DND-41 (cell line): ENCODE measurements around the gene STMN1.

Experiments
- ATAC-seq: fragments of 200-7000 bp; cut with Tn5 transposase; 3 replicates; pipeline ENCODE4 v1.9.1; 2021; ENCODE audit warnings: low read depth; ENCODE audit not compliant: insufficient read depth
- DNase-seq: peaks from one replicate; pipeline ENCODE4 v3.0.0-alpha.2; 2020
- H2AFZ ChIP-seq: 2 replicates; pipeline ENCODE4 v1.6.0; 2012; ENCODE audit warnings: low read depth, low read length
- H3K27ac ChIP-seq: 2 replicates; pipeline ENCODE4 v1.5.1; 2012; ENCODE audit warnings: low read length, inconsistent platforms
- H3K27me3 ChIP-seq: fragments of 200-600 bp; sonication (generic); 2 replicates; pipeline ENCODE4 v1.6.0; 2012; ENCODE audit warnings: low read length, mild to moderate bottlenecking, inconsistent platforms; ENCODE audit not compliant: insufficient read depth, poor library complexity
- H3K36me3 ChIP-seq: 2 replicates; pipeline ENCODE4 v1.5.1; 2012; ENCODE audit warnings: low read length, inconsistent platforms; ENCODE audit not compliant: insufficient read depth
- H3K4me1 ChIP-seq: 2 replicates; pipeline ENCODE4 v1.5.1; 2012; ENCODE audit warnings: mild to moderate bottlenecking, low read length; ENCODE audit not compliant: insufficient read depth
- H3K4me2 ChIP-seq: 2 replicates; pipeline ENCODE4 v1.6.0; 2012; ENCODE audit warnings: mild to moderate bottlenecking, moderate library complexity, low read length, inconsistent platforms; ENCODE audit not compliant: insufficient read depth
- H3K4me3 ChIP-seq, 2 experiments: fragments of 200-600 bp in 1 of 2; shearing (Covaris generic) in 1 of 2; 2 replicates each; pipeline ENCODE4 v1.5.1; 2012 to 2016; ENCODE audit warnings: inconsistent platforms in 2 of 2, low read length in 2 of 2, mild to moderate bottlenecking in 2 of 2, low read depth in 1 of 2, moderate library complexity in 1 of 2
- H3K79me2 ChIP-seq: 2 replicates; pipeline ENCODE4 v1.6.0; 2012; ENCODE audit warnings: low read length, inconsistent platforms; ENCODE audit not compliant: insufficient read depth
- H3K9ac ChIP-seq: 2 replicates; pipeline ENCODE4 v1.6.0; 2012; ENCODE audit warnings: low read depth, mild to moderate bottlenecking, inconsistent platforms, low read length, moderate library complexity
- H3K9me3 ChIP-seq: 2 replicates; pipeline ENCODE4 v1.5.1; 2012; ENCODE audit warnings: low read length, moderate library complexity, mild to moderate bottlenecking, inconsistent platforms; ENCODE audit not compliant: insufficient read depth, severe bottlenecking
- H4K20me1 ChIP-seq: 2 replicates; pipeline ENCODE4 v1.6.0; 2012; ENCODE audit warnings: low read length; ENCODE audit not compliant: insufficient read depth
- EZH2 ChIP-seq: IDR thresholded peaks from 3 replicates; pipeline ENCODE4 v1.6.1; 2012; ENCODE audit warnings: borderline replicate concordance, low read depth, mild to moderate bottlenecking, moderate library complexity, low read length, inconsistent platforms; ENCODE audit not compliant: severe bottlenecking
- TF ChIP-seq, protein P1 (sequence below): IDR thresholded peaks from 2 replicates; pipeline ENCODE4 v1.5.1; 2012; ENCODE audit warnings: borderline replicate concordance, low read length, moderate library complexity, mild to moderate bottlenecking; ENCODE audit not compliant: poor library complexity, severe bottlenecking; ENCODE audit errors: extremely low read depth

The STMN1 gene

DNA sequence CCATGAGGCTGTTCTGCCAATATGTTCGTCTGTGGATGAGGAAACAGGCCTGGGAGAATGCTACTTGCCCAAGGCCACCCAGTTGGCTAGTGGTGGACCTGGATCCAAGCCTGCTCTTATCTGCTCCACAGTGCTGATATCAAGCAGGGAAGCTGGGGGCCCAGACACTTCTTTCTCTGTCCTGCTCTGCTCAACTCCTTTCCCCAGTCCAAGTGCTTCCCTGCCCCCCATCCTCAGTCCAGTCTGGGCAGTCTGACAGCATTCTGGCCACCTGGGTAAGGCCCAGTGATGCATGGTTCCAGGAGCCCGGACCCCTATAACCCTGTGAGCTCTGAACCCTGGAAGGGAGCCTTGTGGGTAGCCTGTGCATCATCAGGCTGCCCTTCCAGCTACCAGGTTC lies 26.5 kb downstream of the STMN1 start:
- TF ChIP-seq, protein P1, sequence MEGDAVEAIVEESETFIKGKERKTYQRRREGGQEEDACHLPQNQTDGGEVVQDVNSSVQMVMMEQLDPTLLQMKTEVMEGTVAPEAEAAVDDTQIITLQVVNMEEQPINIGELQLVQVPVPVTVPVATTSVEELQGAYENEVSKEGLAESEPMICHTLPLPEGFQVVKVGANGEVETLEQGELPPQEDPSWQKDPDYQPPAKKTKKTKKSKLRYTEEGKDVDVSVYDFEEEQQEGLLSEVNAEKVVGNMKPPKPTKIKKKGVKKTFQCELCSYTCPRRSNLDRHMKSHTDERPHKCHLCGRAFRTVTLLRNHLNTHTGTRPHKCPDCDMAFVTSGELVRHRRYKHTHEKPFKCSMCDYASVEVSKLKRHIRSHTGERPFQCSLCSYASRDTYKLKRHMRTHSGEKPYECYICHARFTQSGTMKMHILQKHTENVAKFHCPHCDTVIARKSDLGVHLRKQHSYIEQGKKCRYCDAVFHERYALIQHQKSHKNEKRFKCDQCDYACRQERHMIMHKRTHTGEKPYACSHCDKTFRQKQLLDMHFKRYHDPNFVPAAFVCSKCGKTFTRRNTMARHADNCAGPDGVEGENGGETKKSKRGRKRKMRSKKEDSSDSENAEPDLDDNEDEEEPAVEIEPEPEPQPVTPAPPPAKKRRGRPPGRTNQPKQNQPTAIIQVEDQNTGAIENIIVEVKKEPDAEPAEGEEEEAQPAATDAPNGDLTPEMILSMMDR = no peak
- no peak for TF ChIP-seq EZH2
- Histone ChIP-seq H3K4me2 (no peak overlapping the region), H3K4me3 (no peak overlapping the region), H3K27me3 (no peaks in the 10 kb centered on the region), H3K27ac (no peak overlapping the region), H2AFZ (no peak overlapping the region), H3K4me1 (no peaks in the 10 kb centered on the region), H4K20me1 (no peaks in the 10 kb centered on the region), H3K9me3 (no peaks in the 10 kb centered on the region), H3K36me3 (no peaks in the 10 kb centered on the region), H3K79me2 (no peaks in the 10 kb centered on the region), H3K9ac (no peak overlapping the region)
- DNase-seq (no peak), ATAC-seq (no peak)

DNA sequence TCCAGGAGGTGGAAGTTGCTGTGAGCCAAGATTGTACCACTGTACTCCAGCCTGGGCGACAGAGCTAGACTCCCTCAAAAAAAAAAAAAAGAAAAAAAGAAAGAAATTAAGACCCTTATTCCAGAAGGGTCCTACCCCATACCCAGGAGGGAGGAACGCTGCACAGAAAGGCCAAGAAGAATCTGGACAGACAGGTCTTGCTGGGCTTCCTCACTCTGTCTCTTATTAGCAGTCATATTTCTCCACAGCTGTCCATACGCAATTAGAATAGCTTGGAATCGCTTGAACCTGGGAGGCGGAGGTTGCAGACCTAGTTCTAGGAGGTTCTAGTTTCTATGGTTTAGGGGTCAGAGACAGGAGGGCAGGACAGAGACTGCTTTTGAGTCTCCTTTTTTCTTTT lies 27.5 kb downstream of the STMN1 start:
- no peaks in the 10 kb centered on the region for H3K79me2 ChIP-seq
- no peaks in the 10 kb centered on the region for H3K9me3 ChIP-seq
- H2AFZ ChIP-seq = no peak overlapping the region
- no peak overlapping the region for H3K9ac ChIP-seq
- DNase-seq (no peak), ATAC-seq (no peak)
- H3K4me1 ChIP-seq = no peaks in the 10 kb centered on the region
- no peak overlapping the region for H3K27ac ChIP-seq
- no peak overlapping the region for H3K4me2 ChIP-seq
- no peaks in the 10 kb centered on the region for H3K27me3 ChIP-seq
- TF ChIP-seq EZH2 = no peak
- TF ChIP-seq, protein P1 = no peak
- no peaks in the 10 kb centered on the region for H3K36me3 ChIP-seq
- H3K4me3 ChIP-seq = no peak overlapping the region
- H4K20me1 ChIP-seq = no peaks in the 10 kb centered on the region

DNA sequence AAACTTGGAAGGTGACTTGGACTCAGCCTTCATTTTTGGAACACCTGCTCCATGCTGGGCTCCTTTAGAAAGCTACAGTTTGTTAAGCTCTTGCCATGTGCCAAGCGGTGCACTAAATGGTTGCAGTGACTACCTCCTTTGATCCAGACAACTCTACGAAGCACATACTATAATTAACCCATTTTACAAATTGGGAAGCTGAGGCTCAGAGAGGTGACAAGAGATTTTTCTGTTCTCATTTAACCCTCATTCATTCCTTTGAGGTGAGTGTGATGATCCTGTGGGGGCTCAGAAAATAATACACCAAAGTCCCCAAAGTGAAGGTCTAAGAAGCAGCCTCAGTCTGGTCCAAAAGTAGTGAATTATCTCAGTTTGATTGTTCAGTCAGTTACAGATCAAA lies 29.1 kb downstream of the STMN1 start:
- Histone ChIP-seq H3K4me3 (no peak overlapping the region), H3K9ac (no peak overlapping the region), H3K79me2 (no peaks in the 10 kb centered on the region), H3K4me1 (no peaks in the 10 kb centered on the region), H3K27ac (no peak overlapping the region), H2AFZ (no peak overlapping the region), H3K4me2 (no peak overlapping the region), H3K36me3 (no peaks in the 10 kb centered on the region), H3K27me3 (no peaks in the 10 kb centered on the region), H4K20me1 (no peaks in the 10 kb centered on the region), H3K9me3 (no peaks in the 10 kb centered on the region)
- TF ChIP-seq, protein P1 = no peak
- no peak for TF ChIP-seq EZH2
- ATAC-seq (no peak), DNase-seq (no peak)

DNA sequence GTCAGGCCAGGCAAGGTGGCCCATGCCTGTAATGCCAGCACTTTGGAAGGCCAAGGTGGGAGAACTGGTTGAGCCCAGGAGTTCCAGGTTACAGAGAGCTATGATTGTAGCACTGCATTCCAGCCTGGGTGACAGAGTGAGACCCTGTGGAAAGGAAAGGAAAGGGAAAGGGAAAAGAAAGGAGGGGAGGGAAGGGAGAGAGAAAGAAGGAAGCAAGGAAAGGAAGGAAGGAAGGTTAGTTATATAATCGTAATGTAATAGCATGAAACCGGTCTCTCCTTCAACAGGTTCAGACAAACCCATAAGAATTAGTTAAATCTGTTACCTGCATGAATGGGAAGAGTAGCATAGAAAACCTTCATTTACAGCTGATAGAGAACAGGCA lies 29.5 kb downstream of the STMN1 start:
- TF ChIP-seq EZH2 = no peak
- TF ChIP-seq, protein P1 = no peak
- H3K4me1 ChIP-seq = no peaks in the 10 kb centered on the region
- H3K79me2 ChIP-seq = no peaks in the 10 kb centered on the region
- no peak overlapping the region for H3K27ac ChIP-seq
- no peak overlapping the region for H3K9ac ChIP-seq
- DNase-seq (no peak), ATAC-seq (no peak)
- no peaks in the 10 kb centered on the region for H4K20me1 ChIP-seq
- no peak overlapping the region for H2AFZ ChIP-seq
- H3K27me3 ChIP-seq = no peaks in the 10 kb centered on the region
- H3K4me3 ChIP-seq = no peak overlapping the region
- H3K4me2 ChIP-seq = no peak overlapping the region
- H3K9me3 ChIP-seq = no peaks in the 10 kb centered on the region
- no peaks in the 10 kb centered on the region for H3K36me3 ChIP-seq
